PC-9 (cell line): ENCODE results near the gene UBA52.
"Not testable (repeated sequence)": the region's sequence is repeated elsewhere in the genome, so short reads cannot be mapped to it uniquely, and the experiment has no call there.

Source experiments
- EZH2 ChIP-seq: fragments of 200-600 bp; sonication (generic); IDR thresholded peaks from 2 replicates; pipeline ENCODE4 v1.8.0; 2017; ENCODE audit warnings: antibody characterized with exemption, low read depth
- TF ChIP-seq, protein P1 (sequence below): fragments of 200-600 bp; sonication (generic); conservative IDR thresholded peaks from 2 replicates; pipeline ENCODE4 v1.6.1; 2017; ENCODE audit warnings: mixed run types, antibody characterized with exemption, mild to moderate bottlenecking, moderate library complexity

DNA sequence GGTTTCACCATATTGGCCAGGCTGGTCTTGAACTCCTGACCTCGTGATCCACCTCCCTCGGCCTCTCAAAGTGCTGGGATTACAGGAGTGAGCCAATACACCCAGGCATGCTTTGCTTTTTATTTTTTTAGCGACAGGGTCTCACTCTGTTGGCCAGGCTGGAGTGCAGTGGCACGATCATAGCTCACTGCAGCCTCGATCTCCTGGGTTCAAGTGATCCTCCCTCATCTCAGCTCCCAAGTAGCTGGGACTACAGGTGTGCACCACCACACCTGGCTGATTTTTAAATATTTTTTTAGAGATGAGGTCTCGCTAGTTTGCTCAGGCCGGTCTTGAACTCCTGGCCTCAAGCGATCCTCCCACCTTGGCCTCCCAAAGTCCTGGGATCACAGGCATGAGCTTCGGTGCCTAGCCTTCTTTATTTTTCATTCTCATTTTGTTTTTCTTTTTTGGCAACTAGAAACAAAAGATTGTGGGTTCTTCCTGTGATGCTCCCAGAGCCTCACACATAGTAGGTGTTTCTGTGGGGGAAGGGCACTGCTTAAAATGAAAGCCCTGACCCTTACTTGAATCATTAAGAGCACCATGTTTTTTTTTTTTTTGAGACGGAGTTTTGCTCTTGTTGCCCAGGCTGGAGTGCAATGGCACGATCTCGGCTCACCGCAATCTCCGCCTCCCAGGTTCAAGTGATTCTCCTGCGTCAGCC lies 29.2 kb downstream of the UBA52 start:
- TF ChIP-seq, protein P1, sequence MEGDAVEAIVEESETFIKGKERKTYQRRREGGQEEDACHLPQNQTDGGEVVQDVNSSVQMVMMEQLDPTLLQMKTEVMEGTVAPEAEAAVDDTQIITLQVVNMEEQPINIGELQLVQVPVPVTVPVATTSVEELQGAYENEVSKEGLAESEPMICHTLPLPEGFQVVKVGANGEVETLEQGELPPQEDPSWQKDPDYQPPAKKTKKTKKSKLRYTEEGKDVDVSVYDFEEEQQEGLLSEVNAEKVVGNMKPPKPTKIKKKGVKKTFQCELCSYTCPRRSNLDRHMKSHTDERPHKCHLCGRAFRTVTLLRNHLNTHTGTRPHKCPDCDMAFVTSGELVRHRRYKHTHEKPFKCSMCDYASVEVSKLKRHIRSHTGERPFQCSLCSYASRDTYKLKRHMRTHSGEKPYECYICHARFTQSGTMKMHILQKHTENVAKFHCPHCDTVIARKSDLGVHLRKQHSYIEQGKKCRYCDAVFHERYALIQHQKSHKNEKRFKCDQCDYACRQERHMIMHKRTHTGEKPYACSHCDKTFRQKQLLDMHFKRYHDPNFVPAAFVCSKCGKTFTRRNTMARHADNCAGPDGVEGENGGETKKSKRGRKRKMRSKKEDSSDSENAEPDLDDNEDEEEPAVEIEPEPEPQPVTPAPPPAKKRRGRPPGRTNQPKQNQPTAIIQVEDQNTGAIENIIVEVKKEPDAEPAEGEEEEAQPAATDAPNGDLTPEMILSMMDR: not testable (repeated sequence)
- TF ChIP-seq EZH2: not testable (repeated sequence)
